ENCODE measurements around the gene TMEM217.

DNA sequence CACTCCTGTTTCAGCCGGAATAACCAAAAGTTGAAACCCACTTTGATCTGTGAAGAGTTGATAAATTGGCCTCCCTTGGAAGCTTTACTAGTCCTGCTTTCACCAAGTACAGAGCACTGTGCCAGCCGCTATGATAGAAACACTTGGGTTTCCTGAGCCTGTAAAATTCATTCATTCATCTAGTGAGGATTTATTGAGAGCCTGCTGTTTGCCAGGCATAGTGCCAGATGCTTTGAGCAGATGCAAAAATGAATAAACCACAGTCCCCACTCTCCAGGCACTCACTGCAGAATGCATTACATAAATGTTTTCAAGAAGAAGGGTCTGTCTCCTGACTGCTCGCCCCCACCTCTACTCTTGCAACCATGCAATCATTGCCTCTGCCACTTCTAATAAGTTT, 25.3 kb upstream of the TMEM217 start:
- TF ChIP-seq, protein P1, sequence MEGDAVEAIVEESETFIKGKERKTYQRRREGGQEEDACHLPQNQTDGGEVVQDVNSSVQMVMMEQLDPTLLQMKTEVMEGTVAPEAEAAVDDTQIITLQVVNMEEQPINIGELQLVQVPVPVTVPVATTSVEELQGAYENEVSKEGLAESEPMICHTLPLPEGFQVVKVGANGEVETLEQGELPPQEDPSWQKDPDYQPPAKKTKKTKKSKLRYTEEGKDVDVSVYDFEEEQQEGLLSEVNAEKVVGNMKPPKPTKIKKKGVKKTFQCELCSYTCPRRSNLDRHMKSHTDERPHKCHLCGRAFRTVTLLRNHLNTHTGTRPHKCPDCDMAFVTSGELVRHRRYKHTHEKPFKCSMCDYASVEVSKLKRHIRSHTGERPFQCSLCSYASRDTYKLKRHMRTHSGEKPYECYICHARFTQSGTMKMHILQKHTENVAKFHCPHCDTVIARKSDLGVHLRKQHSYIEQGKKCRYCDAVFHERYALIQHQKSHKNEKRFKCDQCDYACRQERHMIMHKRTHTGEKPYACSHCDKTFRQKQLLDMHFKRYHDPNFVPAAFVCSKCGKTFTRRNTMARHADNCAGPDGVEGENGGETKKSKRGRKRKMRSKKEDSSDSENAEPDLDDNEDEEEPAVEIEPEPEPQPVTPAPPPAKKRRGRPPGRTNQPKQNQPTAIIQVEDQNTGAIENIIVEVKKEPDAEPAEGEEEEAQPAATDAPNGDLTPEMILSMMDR (IDR thresholded peaks at IDR 0.05; ENCODE audit: insufficient read depth, low read length, poor library complexity, severe bottlenecking), result no peak
- TF ChIP-seq EZH2phosphoT487 (conservative IDR thresholded peaks at IDR 0.05; ENCODE audit: low read length), result no peak

All from SU-DHL-6 (cell line).